ENCODE data around the gene CCDC172. TPM values are rescaled to one million over a fixed set of nuclear protein-coding genes. Genes with fewer than 3 reads are reported as not detected.

CCDC172 gene
- 3.8 and 4.6 TPM in 2 replicates for total RNA-seq (2014; rRNA removed; shearing (Covaris generic))
- polyA plus RNA-seq (2016; fragmentation: Nextera tagmentation; extraction: Ambion mirVana) = 17.6 and 20.6 TPM in 2 replicates
- long read RNA-seq, partial matches to known transcripts = 1 of 2 reads
- long read RNA-seq, other reads (novel, unspliced or antisense) = 1 of 2 reads

- peaks cover 34% of the 10 kb centered on the region for H3K4me1 ChIP-seq (ENCODE audit: insufficient read depth)
- Mint-ChIP-seq H3K27me3 (ENCODE audit: insufficient read depth, low read depth, poor library complexity) (peaks cover 4% of the 10 kb centered on the region), H3K36me3 (ENCODE audit: low read depth) (no peaks in the 10 kb centered on the region), H3K9me3 (no peaks in the 10 kb centered on the region; the same call in 2 of the 3 replicates), H3K27ac (peak within 1 kb of the TSS; percentile 92), H3K4me1 (peaks cover 32% of the 10 kb centered on the region), H3K4me3 (peak within 1 kb of the TSS; percentile 60)
- H3K27me3 ChIP-seq (ENCODE audit: insufficient read depth) = no peaks in the 10 kb centered on the region
- 0 out of 2 replicates have a peak, but pooled peaks cover 6% of the 10 kb centered on the region for H3K79me2 ChIP-seq (replicated peaks; ENCODE audit: insufficient read depth)
- H2AFZ ChIP-seq = peak within 1 kb of the TSS; percentile 90; the same call in 1 of the 2 replicates
- 0 out of 2 replicates have a peak, but pooled peaks cover 4% of the 10 kb centered on the region for H3F3A ChIP-seq (replicated peaks; ENCODE audit: low read depth)
- peak within 1 kb of the TSS; percentile 29 for H3K4me3 ChIP-seq
- TF ChIP-seq EZH2 (IDR thresholded peaks at IDR 0.05; ENCODE audit: low read depth, unreplicated experiment) = no peak
- TF ChIP-seq, protein P1, sequence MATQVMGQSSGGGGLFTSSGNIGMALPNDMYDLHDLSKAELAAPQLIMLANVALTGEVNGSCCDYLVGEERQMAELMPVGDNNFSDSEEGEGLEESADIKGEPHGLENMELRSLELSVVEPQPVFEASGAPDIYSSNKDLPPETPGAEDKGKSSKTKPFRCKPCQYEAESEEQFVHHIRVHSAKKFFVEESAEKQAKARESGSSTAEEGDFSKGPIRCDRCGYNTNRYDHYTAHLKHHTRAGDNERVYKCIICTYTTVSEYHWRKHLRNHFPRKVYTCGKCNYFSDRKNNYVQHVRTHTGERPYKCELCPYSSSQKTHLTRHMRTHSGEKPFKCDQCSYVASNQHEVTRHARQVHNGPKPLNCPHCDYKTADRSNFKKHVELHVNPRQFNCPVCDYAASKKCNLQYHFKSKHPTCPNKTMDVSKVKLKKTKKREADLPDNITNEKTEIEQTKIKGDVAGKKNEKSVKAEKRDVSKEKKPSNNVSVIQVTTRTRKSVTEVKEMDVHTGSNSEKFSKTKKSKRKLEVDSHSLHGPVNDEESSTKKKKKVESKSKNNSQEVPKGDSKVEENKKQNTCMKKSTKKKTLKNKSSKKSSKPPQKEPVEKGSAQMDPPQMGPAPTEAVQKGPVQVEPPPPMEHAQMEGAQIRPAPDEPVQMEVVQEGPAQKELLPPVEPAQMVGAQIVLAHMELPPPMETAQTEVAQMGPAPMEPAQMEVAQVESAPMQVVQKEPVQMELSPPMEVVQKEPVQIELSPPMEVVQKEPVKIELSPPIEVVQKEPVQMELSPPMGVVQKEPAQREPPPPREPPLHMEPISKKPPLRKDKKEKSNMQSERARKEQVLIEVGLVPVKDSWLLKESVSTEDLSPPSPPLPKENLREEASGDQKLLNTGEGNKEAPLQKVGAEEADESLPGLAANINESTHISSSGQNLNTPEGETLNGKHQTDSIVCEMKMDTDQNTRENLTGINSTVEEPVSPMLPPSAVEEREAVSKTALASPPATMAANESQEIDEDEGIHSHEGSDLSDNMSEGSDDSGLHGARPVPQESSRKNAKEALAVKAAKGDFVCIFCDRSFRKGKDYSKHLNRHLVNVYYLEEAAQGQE (IDR thresholded peaks at IDR 0.05; ENCODE audit: unreplicated experiment) = no peak
- TF ChIP-seq, protein P2, sequence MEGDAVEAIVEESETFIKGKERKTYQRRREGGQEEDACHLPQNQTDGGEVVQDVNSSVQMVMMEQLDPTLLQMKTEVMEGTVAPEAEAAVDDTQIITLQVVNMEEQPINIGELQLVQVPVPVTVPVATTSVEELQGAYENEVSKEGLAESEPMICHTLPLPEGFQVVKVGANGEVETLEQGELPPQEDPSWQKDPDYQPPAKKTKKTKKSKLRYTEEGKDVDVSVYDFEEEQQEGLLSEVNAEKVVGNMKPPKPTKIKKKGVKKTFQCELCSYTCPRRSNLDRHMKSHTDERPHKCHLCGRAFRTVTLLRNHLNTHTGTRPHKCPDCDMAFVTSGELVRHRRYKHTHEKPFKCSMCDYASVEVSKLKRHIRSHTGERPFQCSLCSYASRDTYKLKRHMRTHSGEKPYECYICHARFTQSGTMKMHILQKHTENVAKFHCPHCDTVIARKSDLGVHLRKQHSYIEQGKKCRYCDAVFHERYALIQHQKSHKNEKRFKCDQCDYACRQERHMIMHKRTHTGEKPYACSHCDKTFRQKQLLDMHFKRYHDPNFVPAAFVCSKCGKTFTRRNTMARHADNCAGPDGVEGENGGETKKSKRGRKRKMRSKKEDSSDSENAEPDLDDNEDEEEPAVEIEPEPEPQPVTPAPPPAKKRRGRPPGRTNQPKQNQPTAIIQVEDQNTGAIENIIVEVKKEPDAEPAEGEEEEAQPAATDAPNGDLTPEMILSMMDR (conservative IDR thresholded peaks at IDR 0.05; ENCODE audit: low read depth in 2 of 2) = peak in 1 of 2 experiments; percentile 28; a peak in 1 of 4 replicates
- TF ChIP-seq, protein P3, sequence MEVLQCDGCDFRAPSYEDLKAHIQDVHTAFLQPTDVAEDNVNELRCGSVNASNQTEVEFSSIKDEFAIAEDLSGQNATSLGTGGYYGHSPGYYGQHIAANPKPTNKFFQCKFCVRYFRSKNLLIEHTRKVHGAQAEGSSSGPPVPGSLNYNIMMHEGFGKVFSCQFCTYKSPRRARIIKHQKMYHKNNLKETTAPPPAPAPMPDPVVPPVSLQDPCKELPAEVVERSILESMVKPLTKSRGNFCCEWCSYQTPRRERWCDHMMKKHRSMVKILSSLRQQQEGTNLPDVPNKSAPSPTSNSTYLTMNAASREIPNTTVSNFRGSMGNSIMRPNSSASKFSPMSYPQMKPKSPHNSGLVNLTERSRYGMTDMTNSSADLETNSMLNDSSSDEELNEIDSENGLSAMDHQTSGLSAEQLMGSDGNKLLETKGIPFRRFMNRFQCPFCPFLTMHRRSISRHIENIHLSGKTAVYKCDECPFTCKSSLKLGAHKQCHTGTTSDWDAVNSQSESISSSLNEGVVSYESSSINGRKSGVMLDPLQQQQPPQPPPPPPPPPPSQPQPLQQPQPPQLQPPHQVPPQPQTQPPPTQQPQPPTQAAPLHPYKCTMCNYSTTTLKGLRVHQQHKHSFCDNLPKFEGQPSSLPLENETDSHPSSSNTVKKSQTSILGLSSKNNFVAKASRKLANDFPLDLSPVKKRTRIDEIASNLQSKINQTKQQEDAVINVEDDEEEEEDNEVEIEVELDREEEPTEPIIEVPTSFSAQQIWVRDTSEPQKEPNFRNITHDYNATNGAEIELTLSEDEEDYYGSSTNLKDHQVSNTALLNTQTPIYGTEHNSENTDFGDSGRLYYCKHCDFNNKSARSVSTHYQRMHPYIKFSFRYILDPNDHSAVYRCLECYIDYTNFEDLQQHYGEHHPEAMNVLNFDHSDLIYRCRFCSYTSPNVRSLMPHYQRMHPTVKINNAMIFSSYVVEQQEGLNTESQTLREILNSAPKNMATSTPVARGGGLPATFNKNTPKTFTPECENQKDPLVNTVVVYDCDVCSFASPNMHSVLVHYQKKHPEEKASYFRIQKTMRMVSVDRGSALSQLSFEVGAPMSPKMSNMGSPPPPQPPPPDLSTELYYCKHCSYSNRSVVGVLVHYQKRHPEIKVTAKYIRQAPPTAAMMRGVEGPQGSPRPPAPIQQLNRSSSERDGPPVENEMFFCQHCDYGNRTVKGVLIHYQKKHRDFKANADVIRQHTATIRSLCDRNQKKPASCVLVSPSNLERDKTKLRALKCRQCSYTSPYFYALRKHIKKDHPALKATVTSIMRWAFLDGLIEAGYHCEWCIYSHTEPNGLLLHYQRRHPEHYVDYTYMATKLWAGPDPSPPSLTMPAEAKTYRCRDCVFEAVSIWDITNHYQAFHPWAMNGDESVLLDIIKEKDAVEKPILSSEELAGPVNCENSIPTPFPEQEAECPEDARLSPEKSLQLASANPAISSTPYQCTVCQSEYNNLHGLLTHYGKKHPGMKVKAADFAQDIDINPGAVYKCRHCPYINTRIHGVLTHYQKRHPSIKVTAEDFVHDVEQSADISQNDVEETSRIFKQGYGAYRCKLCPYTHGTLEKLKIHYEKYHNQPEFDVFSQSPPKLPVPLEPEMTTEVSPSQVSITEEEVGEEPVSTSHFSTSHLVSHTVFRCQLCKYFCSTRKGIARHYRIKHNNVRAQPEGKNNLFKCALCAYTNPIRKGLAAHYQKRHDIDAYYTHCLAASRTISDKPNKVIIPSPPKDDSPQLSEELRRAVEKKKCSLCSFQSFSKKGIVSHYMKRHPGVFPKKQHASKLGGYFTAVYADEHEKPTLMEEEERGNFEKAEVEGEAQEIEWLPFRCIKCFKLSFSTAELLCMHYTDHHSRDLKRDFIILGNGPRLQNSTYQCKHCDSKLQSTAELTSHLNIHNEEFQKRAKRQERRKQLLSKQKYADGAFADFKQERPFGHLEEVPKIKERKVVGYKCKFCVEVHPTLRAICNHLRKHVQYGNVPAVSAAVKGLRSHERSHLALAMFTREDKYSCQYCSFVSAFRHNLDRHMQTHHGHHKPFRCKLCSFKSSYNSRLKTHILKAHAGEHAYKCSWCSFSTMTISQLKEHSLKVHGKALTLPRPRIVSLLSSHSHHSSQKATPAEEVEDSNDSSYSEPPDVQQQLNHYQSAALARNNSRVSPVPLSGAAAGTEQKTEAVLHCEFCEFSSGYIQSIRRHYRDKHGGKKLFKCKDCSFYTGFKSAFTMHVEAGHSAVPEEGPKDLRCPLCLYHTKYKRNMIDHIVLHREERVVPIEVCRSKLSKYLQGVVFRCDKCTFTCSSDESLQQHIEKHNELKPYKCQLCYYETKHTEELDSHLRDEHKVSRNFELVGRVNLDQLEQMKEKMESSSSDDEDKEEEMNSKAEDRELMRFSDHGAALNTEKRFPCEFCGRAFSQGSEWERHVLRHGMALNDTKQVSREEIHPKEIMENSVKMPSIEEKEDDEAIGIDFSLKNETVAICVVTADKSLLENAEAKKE (CRISPR knock-in tag; IDR thresholded peaks at IDR 0.05) = no peak
- 0 out of 2 replicates have a peak, but pooled peaks have one; percentile 85 for TF ChIP-seq ZNF114 (CRISPR knock-in tag; IDR thresholded peaks at IDR 0.05)
- H3K4me2 ChIP-seq = peak within 1 kb of the TSS; percentile 55
- peak within 1 kb of the TSS; percentile 85 for H3K27ac ChIP-seq (ENCODE audit: low read depth)
- H4K20me1 ChIP-seq (replicated peaks; ENCODE audit: insufficient read depth) = no peaks in the 10 kb centered on the region
- peak; percentile 70 for ATAC-seq
- peak; percentile 40 for DNase-seq (ENCODE audit: low spot score)
- no peaks in the 10 kb centered on the region for H3K36me3 ChIP-seq (ENCODE audit: insufficient read depth)
- no peaks in the 10 kb centered on the region for H3K9me2 ChIP-seq (ENCODE audit: insufficient read depth)
Measured at GRCh38 chr10:116324227-116324950, at the start of gene CCDC172. TSS of gene CCDC172 (plus strand) at chr10:116324448. CDS start at chr10:116325012, 564 bp downstream.

All from GM23338 (cell line).